GM12865 (cell line): ENCODE measurements around the gene WDR17.

Experiments
- DNase-seq: peaks from one replicate; pipeline ENCODE4 v3.0.0; 2010; ENCODE audit warnings: low read depth
- H3K4me3 ChIP-seq: 2 replicates; pipeline ENCODE4 v1.5.1; 2011; ENCODE audit warnings: mild to moderate bottlenecking, low read depth, low read length, control low read depth
- CTCF ChIP-seq: IDR thresholded peaks from 2 replicates; pipeline ENCODE4 v1.5.1; 2011; ENCODE audit warnings: low read length, control low read depth, low read depth, inconsistent platforms; ENCODE audit not compliant: insufficient read depth; ENCODE audit errors: missing control alignments

WDR17 gene

DNA sequence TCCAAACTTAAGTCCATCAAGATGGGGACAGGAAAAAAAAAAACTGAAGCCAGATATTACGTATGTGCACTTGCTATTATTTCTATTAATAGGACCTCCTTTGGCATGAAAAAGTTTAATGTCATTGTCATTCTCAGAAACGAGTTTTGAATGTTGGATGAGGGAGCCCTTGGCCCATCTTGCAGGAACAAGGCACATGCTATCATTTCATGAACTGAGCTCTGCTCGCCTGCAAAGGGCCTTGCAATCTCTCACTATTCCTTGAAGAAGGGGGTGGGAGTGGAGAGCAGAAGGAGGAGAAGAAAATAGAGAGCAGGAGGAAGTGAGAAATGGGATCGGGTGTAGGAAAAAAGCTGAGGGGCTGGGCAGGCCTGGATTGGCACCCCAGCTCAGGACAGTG lies 164.0 kb downstream of the WDR17 start:
- no peak for TF ChIP-seq CTCF
- no peak for DNase-seq
- no peak overlapping the region for H3K4me3 ChIP-seq
